Measurements from ENCODE around the gene TUBB4A.

TUBB4A gene

DNA sequence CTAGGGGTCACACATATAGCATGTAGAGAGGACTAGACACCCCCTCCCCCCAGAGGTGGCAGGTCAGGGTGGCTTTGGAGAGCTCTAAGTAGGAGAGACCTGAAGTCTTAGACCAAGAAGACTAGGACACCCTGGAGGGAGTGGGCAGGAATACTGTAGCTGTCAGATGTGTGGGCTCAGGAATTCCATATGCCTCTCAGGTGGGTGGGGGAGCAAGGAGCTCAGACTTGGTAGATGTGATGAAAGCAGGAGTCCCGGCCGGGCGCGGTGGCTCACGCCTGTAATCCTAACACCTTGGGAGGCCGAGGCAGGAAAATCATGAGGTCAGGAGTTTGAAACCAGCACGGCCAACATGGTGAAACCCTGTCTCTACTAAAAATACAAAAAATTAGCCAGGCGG lies 36.4 kb downstream of the TUBB4A start:
- DNase-seq: no peak

DNA sequence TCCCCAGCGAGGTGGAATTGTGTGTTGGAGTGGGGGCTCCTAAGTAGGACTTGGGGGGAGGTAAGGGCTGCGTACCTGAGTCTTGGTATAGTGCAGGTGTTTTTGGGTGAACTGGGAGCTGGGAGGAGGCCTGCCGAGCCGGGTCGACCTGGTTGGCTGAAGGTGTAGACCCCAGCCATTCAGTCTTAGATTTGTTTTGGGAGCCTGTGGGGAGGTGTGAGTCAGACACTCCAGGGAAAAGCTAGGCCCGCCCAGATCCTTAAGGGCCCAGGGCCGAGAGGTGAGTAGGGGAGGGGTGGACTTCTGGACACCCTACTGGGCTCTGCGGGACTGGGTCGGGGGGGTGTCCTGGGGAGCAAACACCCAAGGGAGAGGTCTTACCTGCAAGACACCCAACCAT lies 37.1 kb downstream of the TUBB4A start:
- no peak for DNase-seq

DNA sequence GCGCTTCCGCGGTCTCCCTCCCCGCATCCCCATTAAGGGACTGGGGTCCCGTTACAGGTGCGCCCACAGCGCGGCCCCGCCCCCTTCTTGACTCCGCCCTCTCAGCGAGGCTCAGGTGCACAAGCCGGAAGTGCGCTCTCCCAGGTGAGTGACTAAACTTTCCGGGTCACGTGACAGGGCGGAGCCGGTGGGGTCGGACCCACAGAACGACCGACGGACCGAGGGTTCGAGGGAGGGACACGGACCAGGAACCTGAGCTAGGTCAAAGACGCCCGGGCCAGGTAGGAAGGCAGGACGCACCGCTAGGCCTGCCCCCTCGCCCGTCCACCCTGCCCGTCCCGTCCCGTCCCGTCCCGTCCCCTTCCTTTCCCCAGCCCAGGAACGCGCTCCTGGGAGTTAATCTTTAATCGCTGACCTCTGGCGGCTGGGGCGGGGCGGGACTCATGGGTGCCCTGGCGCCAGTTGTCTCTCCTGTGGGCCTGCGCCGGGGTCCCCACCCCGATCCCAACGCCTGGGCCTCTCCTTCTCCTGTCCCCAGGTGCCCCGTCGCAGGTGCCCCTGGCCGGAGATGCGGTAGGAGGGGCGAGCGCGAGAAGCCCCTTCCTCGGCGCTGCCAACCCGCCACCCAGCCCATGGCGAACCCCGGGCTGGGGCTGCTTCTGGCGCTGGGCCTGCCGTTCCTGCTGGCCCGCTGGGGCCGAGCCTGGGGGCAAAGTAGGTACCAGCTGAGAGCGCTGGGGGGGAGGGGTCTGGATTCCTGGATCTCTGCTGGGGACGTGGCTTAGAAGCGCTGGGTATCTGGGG lies 37.8 kb downstream of the TUBB4A start, which contains the start of gene CRB3:
TSS of gene CRB3 (plus strand) at position 202 of the 804 bp plus-strand sequence. CDS start at position 633, 431 bp downstream.
- peak; percentile 36 for DNase-seq

DNA sequence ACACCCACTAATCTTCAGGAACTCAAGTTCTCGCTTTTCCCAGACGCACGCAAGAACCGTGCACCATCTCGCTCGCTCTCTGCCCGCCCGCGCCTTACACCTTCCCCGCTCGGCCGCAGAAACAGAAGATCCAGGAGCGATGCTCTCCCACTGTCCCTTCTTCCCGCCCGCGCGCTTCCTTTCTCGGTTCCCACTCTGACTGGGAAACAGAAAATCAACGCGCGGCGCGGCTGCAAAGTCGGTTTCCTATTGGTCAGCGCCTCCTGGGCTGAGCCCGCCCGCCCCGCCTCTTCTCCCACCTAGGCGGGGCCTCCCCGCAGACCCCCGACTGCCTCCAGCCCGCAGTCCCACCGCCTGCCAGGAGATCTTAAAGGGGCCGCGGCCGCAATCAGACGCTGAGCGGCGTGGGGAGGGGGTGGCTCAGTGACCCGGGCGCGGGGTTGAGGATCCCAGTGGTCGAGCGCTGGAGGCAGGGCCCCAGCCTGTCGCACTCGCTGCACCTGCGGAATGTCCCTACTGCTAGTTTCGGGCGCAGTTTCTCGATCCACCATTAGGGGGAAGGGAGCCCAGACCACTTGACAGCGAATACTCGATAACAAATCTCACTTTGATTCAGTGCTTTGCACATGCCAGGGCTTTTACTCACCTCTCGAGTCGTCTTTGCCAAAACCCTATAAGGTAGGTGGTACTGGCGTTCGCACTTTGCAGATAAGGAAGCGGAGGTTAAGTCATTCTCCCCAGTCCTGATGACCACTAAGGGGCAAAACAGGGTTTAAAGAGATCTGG lies 41.8 kb downstream of the TUBB4A start:
- peak; percentile 95 for DNase-seq

DNA sequence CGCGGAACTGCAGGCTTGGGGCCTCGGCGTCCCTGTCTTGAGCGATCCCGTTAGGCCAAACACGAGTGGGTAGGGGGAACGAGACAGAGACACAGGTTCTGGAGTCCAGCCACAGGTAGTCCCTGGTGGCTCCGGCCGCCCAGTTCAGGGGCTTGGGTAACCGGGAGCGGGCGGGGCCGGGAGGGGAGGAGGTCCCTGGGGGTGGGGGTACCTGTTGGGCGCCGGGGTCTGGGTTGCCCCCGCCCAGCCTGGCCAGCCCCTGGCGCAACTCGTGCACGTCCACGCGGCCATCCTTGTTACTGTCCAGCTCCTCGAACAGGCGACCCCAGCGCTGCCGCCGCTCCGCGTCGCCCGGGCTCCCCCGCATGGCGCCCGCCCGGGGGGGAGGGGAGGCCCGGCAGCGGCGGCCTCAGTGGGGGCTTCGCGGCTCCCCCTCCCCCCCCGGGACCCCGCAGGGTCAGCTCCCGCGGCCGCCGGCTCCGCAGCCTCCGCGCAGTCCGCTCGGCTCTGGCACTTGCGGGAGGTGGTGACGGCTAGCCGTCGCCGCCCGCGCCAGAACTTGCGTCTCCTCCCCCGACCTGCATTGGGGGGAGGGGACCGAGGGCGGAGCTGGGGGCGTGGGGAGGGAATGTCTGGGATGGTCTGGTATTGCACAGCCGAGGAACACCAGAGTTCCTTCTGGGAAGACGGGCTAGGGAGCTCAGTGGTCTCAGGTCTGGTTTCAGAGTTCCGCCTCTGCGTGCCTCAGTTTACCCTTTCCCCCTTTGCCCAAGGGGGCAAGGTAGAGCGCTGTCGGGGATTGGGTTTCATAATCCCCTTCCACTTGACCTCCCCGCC lies 42.6 kb downstream of the TUBB4A start, which contains the start of gene SLC25A23:
TSS of gene SLC25A23 (minus strand) at position 531 of the 837 bp plus-strand sequence. CDS start at position 367, 164 bp downstream.
- DNase-seq: peak; percentile 30

DNA sequence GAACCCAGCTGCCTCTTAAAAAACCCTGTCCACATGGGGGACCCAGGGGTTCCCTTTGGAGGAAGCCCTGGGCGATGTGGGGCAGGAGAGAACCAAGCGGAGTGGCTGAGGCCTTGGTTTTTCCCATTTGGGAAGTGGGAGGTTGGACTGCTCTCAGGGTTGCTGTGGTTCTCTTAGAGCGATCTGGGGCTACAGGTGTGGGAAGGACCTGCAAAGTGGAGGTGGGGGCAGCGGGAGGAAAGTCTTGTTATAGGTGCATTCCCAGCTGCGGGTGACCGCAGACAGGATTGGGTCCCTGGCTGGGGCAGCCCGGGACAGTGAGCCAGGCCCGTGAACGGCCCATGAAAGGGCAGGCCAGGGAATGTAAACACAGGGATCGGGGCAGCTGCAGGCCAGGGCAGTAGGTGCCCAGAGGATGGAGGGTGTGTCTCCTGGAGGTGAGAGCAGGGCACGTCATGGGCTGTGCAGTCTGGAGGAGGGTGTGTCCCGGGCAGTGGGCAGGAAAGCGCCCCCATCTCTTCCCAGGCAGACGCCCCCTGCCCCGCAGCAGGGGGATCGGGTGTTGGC lies 43.3 kb downstream of the TUBB4A start:
- no peak for DNase-seq

DNA sequence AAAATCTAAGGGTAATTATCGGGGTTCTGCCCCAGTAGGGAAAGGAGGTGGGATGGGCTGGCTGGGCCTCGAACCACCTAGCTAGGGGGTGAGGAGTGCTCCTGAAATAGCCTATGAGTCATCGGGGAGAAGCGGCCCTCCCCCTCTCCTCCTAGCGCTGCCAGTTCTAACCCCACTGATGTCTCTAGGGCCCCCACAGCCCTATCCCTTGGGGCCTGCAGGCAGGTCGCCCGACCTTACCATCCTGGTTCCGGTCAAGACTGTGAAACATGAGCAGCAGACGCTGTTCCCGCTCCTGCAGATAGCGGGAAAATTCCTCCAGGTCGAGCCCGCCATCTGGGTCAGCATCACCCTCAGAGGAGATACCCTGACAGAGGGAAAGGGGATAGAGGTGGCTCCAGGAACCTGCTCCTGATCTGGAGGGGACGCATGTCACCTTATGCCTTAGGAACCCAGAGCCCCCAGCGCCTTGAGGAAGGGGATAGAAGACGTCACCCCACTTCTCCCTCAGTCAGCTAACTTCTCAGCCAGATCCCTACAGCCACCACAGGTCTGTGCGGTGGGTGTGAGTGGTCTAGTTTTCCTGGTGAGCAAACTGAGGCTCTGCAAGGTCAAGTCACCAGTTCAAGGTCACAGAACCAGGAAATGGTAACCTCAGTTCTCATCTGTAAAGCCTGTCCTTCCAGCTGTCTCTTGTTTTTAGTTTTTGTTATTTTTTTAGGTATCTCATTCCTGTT lies 44.0 kb downstream of the TUBB4A start:
- DNase-seq: no peak

DNA sequence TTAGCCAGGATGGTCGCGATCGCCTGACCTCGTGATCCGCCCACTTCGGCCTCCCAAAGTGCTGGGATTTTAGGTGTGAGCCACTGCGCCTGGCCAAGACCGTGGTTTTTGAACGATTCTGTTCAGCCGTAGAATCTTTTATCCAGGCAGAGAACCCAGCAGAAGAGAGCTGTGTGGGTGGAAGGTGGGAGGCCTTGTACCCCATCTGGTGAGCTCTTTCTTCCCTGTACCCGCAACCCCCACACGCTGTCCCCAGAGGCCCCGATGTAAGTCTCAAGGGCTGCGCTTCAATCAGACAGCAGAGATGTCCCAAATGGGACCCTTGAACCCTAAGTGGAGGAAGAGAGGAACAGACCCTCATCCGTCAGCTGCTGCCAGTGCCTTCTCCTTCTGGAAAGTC lies 46.2 kb downstream of the TUBB4A start:
- no peak for DNase-seq

GRCh38 chr19:6453951-6454565 lies 48.1 kb downstream of the TUBB4A start:
- no peak for DNase-seq

DNA sequence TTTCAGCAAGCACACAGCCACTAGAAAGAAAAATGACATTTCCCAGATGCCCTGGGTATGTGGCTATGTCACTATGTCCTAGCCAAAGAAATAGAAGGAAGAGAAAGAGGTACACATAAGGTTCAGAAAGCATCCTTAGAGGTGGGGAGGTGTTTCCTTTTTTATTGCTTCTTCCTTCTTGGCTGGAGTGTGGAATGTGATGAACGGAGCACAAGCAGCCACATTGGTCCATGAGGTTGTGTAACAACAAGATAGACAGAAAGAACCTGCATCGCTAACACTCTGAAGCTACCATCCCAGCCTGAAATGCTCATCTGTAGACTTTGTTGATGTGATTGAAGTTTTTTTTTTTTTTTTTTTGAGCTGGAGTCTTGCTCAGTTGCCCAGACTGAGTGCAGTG lies 49.2 kb downstream of the TUBB4A start:
- no peak for DNase-seq

DNA sequence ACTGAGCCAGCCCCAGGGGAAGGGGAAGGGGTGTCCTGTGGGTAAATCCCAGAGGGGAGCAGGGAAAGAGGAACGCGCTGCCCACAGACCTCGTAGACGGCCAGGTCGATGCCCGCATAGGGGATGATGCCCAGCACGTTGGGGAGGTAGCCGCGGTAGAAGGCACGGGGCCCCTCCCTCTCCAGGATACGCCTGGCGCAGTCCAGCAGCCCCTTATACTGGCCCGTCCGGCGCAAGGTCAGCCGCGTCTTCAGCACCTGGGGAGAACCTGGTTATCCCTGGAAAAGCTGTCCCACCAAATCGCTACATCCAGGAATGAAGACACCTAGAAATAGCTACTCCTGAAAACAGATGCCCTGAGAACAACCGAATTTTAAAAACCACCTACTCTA lies 49.9 kb downstream of the TUBB4A start:
- DNase-seq: no peak

DNA sequence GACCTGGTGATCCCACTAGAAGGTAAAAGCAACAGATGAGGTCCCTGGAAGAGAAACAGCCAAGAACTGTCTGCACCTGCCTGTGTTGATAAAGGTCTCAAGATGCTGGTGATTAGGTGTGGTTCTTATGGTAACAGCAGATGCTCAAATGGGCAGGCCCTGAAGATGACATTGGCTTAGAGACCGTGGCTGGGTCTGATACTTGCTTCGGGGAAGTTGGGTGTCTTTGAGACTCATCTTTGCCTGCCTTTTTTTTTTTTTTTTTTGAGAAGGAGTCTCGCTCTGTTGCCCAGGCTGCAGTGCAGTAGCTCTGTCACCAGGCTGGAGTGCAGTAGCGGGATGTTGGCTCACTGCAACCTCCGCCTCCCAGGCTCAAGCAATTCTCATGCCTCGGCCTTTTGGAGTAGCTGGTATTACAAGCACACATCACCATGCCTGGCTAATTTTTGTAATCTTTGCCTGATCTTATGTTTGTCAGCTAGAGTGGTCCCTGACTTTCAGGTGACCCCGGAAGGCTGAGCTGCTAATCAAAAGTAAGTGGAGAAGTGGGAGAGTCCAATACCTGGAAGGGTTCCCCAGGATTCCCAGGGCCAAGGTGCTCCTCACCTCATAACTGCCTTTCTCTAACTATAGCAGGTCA lies 50.4 kb downstream of the TUBB4A start:
- DNase-seq: no peak

- DNase-seq: no peak
These were observed 51.9 kb downstream of the TUBB4A start for GRCh38 chr19:6450166-6450565.

GRCh38 chr19:6448045-6448444 lies 54.1 kb downstream of the TUBB4A start:
- DNase-seq: no peak

GRCh38 chr19:6446452-6446851 lies 55.7 kb downstream of the TUBB4A start:
- no peak for DNase-seq

Data from effector CD4-positive, alpha-beta T cell (primary cell).